ENCODE data around the gene PSMB8. TPM values are rescaled to one million over a fixed set of nuclear protein-coding genes. Genes with fewer than 3 reads are reported as not detected.
A peak's percentile ranks its signal among the peaks of the same experiment; 100 is the strongest.
"Not testable (repeated sequence)": the region's sequence is repeated elsewhere in the genome, so short reads cannot be mapped to it uniquely, and the experiment has no call there.

The PSMB8 gene
- total RNA-seq, 1 experiment from 2014 or later: 50.3 TPM

DNA sequence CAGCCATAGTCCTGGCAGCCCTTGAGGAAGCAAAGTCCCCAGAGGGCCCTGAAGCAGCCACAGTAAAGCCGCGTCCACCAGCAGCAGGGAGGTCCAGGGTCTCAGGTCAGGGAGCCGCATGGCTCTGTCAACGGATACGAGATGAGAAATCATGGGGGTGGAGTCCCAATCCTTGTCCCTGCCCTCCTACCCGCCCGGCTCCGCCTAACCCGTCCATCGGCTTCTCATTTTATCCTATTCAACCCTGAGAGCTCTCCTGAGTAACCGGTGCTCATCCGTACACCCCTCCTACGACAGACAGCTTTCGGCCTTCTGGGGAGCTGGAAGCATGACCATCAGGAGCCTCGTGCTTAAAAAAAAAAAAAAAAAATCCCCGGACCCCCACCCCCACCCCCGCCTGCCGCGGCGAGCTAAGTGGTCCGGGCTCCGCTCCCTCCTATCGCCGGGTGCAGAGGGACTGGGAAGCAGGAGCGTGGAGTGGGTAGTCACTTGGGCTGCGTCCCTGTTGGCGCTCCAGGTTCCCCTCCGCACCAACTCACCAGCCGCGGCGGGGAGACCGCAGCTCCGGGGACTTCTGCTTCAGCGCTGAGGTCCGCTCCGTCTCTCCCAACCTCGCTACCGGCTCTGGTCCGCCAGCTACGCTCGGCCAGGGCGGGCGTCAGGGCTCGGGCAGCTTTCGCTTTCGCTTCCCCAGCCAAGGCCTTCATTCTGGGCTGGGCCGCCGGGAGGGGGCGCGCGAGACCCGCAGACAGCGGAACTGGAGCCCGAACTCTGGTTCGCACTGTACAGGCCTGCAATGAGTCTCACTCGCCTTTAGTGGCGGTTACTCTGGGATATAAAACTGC lies 5.5 kb downstream of the PSMB8 start, which contains the start of gene TAP2:
Gene TAP2, minus strand, starts transcription at position 626 of the 845 bp plus-strand sequence. Its CDS starts 506 bp downstream, at position 120.
- DNase-seq (ENCODE audit: extremely low read depth, low read depth): peak; percentile 84

DNA sequence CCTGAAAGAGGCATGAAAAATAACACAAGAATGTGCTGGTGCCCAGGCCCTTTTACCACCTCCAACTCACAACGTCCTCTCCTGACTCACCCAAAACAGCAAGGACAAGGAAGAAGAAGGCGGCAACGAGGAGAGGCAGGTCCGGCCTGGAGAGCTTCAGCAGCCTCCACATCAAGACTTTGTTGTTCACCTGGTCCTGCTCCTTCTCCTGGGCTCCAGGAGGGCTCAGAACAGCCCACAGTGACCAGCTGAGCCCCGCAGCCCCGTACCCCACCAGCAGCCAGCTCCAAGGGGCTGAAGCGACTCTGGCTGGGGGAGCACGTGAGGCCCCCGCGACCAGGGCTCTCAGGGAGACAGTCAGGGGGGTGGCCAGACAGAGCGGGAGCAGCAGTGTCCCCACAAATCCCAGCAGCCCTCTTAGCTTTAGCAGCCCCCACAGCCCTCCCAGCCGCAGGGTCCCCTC lies 6.2 kb downstream of the PSMB8 start:
- DNase-seq (ENCODE audit: extremely low read depth, low read depth): no peak

DNA sequence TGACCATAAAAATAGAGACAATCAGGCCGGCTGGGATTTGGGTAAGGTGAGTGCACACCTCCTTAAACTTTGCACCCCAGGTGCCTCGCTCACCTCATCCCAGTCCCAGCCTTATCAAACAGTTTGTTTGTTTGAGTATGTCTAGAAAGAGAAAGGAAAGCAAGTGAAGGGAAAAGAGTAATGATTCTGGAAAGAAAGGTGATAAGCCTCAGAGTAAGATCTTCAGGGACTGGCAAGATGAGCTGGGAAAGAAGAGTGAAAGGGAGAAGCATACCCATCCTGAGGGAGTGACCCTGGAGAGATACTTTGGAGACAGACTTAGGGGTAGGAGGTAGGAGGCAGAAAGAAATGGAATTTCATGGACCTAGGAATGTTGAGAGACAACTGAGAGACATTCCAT lies 7.0 kb downstream of the PSMB8 start:
- DNase-seq (ENCODE audit: extremely low read depth, low read depth): no peak

DNA sequence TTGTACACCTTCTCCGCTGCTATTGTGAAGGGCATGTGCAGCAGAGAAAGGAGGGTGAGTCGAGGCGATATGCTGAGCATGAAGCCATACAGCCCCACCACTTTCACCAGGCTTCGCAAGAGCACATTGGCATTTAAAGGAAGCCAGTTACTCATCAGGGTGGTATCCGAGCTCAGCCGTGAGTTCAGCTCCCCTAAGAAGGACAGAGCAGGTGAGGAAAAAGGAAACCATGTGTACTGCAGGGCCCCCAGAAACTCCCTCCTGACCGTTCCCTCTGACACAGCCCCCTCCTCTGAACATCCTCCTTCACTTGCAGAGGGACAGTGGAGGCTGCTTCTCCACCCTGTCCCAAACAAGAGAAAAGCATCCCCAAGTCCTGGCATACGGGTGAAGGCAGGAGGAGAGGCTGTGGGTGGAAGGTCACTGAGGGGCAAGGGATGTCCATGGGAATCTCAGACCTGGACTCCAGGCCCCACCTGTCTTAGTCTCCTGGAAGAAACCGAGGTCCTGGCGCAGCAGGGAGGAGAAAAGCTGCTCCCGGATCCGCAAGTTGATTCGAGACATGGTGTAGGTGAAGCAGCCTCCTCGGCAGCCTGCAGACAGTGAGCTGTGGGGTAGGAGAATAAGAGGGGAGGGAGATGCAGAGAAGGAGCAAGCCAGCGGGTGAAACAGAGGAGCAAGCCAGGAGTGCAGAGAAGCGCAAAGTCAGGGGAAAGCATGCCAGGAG lies 8.5 kb downstream of the PSMB8 start:
- DNase-seq (ENCODE audit: extremely low read depth, low read depth): no peak

DNA sequence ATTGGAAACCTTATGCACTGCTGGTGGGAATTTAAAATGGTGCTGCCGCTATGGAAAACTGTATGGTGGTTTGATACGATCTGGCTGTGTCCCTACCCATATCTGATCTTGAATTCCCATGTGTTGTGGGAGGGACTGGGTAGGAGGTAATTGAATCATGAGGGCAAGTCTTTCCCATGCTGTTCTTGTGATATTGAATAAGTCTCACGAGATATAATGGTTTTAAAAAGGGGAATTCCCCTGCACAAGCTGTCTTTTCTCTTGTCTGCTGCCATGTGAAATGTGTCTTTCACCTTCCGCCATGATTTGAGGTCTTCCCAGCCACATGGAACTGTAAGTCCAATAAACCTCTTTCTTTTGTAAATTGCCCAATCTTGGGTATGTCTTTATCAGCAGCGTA lies 10.2 kb downstream of the PSMB8 start:
- DNase-seq (ENCODE audit: extremely low read depth, low read depth): no peak

DNA sequence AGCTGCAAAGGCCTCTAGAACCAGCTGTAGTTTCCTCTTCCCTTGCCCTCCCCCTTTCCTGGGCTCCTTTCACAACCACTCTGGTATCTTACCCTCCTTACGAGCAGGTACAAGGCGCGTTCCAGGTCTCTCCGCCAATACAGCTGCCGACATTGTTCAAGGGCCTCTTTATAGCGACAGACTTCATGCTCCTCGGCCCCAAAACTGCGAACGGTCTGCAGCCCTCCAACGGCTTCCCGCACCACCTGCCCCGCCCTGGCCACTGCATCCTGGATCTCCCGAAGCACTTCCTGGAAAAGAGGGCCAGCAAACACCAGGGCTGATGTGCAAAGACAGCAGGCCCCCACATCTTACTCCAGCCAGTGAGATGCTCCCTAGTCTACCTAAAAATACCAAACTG lies 11.3 kb downstream of the PSMB8 start:
- no peak for DNase-seq (ENCODE audit: extremely low read depth, low read depth)

DNA sequence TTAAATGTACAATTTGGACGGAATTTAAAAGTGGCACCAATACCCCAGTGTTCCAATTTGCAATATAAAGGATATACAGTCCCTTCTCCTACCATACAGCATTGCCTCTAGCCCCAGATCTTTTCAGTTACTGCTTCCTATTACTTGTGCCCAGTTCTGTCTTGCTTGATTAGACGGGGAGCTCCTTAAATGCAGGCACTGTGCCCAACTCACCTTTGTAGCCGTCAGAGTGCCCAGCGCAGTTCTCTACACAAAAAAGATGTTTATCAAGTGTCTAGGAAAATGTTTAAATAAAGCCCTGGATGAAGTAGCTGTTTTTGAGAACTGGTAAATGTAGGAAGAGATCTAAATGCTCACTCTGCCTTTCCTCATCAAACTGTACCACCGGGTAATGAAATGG lies 12.9 kb downstream of the PSMB8 start:
- DNase-seq (ENCODE audit: extremely low read depth, low read depth): no peak

DNA sequence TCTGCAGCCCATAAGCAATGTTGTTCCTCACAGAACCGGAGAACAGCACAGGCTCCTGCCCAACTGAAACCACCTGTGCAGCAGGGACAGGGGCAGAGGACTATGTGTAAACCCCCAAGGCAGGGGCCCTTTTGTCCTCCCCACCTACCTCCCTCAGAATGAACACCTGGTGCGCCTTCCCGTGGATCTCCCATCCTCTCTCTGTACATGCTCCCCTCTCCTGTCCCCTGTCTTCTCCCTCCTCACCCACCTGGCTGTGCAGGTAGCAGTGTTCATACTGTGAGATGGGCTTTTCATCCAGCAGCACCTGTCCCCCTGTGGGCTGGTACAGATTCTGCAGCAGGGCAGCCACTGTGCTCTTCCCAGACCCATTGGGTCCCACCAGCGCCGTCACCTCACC lies 13.8 kb downstream of the PSMB8 start:
- DNase-seq (ENCODE audit: extremely low read depth, low read depth): no peak

DNA sequence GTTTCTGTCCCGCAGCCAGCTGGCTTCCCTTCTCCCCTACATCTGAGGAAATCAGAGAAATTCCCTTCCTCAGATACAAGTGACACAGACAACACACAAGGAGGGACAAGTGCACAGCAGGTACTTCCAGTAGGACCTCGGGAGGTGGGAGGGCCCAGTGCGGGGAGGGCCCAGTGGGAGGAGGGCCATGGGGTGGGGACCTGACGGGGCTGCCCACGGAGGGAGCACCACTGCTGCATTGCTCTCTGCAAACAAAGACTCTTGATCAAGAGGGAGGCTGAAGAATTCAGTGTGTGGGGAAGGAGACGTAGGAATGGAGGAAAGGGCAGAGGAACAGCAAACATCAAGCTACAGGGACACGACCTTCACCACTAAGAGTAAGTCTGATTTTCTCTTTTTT lies 14.4 kb downstream of the PSMB8 start:
- DNase-seq (ENCODE audit: extremely low read depth, low read depth): no peak

DNA sequence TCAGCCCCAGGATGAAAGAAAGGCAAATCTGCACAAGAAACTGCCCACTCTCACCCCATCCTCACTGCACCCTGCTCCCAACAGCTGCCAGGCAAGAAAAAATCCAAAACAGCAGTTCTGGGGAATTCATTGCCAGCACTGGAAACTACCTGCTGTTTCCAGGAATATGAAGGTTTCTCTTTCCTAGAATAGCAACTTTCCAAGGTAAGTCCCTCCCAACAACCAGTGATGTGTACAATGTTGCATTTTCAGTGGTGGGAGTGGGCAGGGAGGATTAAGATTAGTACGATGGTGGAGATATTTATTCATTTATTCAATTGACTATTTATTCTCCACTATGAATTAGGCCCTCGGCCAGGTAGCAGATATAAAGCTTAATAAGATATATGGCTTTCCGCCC lies 16.8 kb downstream of the PSMB8 start:
- DNase-seq (ENCODE audit: extremely low read depth, low read depth): no peak

DNA sequence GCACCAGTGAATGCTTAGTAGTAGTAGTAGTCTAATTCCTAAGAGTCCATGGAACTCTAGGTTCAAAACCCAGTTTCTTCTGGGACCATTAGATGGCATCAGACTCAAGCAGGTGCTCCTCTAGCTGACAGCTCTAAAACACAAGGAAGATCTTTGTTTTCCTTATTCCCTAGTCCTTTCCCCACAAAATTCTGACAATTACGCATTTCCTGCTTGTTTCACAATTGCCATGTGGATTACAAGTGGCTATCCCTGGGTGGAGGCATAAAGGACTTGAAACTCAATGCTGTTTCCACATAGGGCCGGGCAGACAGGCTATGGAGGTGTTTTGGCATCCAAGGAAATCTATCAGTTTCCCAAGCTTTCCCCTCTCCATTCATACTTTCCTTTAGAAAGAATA lies 17.9 kb downstream of the PSMB8 start:
- DNase-seq (ENCODE audit: extremely low read depth, low read depth): peak; percentile 73

DNA sequence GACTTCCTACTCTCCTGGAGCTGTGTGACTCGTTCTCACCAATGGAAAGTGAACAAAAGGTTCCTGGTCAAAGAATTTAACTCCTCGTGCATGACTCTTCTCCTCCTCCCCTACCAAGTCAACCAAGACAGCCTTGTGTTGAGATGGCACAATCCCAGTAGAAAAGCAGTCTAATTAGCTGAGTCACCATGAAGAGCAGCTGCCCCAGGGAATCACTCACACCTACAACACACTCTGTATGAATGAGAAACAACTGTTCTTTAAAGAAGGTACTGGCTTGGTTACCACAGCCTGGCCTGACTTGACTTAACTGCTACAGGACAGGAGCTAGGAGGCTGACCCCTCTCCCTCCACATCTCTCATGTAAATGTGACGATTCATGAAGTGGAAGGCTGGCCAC lies 24.1 kb downstream of the PSMB8 start:
- DNase-seq (ENCODE audit: extremely low read depth, low read depth): peak; percentile 40

DNA sequence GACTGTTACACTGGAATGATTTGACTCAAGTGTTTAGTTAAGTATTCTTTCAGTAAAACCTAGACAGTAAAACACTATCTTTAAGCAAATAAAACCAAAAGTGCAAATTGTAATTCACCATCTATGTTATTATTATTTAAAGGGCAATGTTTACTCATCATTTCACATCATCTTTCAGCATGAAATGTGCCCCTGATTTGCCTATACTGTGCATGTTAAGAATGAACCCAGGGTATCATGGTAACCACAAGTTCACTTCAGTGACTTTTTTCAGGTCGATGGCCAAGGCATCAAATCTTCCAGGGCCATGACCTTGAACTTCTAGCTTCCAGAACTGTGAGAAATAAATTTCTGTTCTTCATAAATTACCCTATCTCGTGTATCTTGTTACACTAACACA lies 25.0 kb downstream of the PSMB8 start:
- no peak for DNase-seq (ENCODE audit: extremely low read depth, low read depth)

DNA sequence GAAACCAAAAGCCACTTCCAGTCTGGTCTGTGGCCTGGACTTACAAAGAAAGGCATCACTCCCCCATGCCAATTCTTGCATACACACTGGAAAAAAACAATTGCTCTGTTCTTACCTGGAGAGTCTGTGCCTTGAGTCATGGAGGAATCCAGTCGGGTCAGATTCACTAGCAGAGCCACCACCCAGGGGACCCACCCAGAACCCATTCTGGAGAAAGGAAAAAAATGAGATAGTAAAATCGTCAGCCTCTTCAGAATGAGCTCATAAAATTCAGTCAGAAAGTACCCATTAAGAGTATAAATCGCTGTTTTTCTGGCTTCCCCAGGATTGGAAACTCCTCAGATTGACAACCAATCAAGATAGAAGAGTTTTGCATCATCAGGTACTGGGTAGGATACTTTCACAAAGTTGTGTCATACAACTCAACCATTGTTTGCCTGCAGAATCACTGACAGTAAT lies 27.1 kb downstream of the PSMB8 start, which contains the start of gene HLA-DOB:
Gene HLA-DOB, minus strand, starts transcription at position 257 of the 459 bp plus-strand sequence. Its CDS starts 51 bp downstream, at position 206.
- DNase-seq (ENCODE audit: extremely low read depth, low read depth): no peak

DNA sequence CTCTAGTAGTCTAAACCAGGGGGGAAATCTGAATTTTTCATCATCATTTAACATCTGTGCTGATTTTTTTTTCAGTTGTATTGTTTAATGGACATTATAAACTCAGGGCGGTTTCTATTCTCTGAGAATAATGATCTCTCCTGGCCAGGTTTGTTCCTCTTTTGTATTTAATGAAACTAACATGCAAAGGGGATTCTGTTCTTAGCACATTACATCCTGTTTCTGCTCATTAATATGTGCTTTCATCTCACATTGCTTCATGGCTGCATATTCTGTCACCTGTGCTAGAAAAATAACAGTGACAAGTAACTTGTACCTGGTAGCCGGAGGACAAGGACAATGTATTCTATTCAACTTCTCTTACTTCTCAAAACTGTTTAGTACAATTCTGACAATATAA lies 27.9 kb downstream of the PSMB8 start:
- DNase-seq (ENCODE audit: extremely low read depth, low read depth): no peak

DNA sequence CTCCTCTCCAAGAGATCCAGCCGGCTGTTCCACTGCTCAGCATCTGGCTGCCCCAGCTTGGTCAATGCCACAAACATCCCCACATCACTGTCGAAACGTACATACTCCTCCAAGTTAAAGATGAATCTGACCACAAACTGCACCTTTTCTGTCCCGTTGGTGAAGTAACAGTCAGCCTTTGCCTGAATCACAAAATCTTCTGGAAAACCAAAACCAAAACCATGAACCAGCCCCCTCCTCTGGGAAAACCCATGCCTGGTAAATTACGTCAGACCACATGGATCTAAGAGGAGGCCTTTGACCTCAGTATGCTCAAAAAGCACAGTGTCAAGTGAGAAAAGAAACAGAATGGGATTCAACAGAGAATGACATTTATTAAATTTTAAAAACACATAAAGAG lies 28.7 kb downstream of the PSMB8 start:
- no peak for DNase-seq (ENCODE audit: extremely low read depth, low read depth)

DNA sequence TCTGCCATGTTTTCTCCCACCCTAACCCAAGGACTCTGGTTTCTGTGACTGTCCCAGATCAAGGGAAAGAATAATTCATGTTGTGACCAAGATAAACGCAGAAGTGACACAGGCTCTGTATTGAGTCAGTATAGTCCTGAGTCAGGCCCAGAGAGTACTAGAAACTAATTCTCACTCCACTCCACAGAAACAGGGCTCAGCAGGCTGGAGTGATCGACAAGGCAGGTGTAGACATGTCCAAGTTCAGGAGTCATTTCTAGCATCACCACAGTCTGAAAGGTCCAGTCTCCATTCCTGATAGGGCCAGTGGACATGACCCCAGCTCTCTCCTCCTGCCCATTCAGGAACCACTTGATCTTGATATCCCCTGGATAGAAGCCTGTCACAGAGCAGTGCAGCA lies 29.7 kb downstream of the PSMB8 start:
- no peak for DNase-seq (ENCODE audit: extremely low read depth, low read depth)

DNA sequence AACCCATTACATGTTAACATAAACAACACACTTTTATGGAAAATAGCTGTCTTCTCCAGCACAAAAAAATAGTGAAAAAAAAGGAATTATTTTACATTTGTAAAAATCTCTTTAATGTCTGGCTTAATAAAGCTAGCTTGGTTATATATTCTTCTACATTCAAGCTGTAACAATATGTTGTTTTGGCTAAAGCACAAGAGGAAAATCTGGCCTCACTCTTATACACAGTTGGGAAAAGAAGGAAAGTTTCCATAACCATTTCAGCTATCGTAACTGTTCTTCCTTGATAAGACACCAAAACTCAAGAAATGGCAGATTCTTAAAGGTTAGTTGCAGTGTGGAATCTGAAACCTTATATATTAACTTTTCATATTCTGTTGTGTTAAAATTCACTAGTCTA lies 34.7 kb downstream of the PSMB8 start:
- DNase-seq (ENCODE audit: extremely low read depth, low read depth): no peak

DNA sequence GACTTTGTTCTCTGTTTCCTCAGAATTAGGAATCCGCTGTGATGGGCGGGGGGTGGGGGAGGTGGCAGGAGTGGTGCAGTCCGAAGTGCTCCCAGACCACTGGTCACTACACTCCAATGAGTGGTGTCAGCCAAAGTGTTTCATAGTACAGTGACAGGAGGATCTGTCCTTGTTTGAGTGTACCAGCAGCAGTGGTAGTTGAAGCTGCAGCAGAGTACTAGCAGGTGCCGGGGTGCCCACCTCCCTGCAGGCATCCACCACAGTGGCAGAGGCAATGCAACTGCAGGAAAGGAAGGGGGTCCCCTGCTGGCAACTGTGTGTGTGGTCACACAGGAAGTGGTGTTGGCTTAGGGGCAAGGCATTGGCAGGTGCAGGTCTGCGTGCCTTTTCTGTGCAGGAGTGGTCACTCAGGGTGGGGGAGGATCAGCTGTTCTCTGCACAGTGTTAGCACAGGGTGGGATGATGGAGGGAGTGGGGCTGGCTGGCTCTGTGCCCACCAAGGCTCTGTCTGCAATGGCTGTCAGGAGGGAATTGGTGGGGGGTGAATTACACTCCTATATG lies 36.7 kb downstream of the PSMB8 start:
- DNase-seq (ENCODE audit: extremely low read depth, low read depth): no peak

DNA sequence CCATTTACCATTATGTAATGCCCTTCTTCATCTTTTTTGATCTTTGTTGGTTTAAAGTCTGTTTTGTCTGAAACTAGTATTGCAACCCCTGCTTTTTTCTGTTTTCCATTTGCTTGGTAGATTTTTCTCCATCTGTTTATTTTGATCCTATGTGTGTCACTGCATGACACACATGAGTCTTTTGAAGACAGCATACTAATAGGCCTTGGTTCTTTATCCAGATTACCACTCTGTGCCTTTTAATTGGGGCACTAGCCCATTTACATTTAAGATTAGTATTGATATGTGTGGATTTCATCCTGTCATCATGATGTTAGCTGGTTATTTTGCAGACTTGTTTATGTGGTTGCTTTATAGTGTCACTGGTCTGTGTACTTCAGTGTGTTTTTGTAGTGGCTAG lies 38.4 kb downstream of the PSMB8 start:
- not testable (repeated sequence) for DNase-seq (ENCODE audit: extremely low read depth, low read depth)

DNA sequence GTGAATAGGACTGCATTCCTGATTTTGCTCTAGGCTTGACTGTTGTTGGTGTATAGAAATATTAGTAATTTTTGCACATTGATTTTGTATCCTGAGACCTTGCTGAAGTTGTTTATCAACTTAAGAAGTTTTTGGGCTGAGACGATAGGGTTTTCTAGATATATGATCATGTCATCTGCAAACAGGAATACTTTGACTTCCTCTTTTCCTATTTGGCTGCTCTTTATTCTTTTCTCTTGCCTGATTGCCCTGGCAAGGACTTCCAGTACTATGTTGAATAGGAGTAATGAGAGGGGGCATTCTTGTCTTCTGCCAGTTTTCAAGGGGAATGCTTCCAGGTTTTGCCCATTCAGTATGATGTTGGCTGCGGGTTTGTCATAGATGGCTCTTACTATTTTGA lies 40.4 kb downstream of the PSMB8 start:
- DNase-seq (ENCODE audit: extremely low read depth, low read depth): no peak

Data from NCI-H460 (cell line).